HG03159 (cell line): ENCODE results near the gene TMIE.
"Not testable (repeated sequence)": the region's sequence is repeated elsewhere in the genome, so short reads cannot be mapped to it uniquely, and the experiment has no call there.

ENCODE experiments used
- ATAC-seq: cut with Tn5 transposase; IDR thresholded peaks from one replicate; pipeline ENCODE4 v1.9.1; 2021; ENCODE audit warnings: mild to moderate bottlenecking, moderate library complexity; ENCODE audit not compliant: unreplicated experiment

The TMIE gene

DNA sequence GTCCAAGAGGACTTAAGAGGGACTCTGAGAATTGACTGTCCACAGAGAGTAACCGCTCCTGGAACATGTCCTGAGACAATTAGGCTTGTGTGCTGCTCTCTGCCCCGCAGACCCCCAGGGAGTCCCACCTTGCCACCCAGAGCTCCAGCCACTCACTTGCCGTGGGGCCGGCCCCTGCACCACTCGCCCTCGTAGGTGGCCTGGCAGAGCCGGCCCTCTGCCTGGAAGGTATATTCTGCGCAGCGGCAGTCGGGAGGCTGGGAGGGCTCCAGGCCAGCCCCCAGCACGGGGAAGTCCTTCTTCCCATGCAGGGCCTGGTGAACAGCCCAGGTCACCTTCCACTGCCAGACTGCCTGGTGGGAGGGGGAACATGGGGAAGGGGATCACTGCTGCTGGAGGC is 18.2 kb upstream of the TMIE start:
- no peak for ATAC-seq

DNA sequence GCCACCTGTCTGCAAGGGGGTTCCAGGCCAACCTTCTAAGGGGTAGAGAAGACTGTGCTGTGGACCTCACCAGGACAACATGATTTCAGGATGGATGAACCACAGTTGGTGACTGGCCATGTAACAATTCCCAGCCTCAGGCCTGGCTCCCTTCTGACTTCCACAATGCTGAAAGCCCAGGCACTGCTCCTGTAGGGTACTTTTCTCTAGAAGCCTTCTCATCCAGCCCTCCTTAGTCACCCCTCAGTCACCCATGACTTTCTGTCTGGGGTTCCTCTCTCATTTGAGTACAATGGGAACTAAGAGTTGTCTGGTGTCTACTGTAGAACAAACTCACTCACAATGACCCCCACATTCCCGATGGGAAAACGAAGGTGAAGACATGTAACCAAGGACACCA is 16.3 kb upstream of the TMIE start:
- ATAC-seq: no peak

DNA sequence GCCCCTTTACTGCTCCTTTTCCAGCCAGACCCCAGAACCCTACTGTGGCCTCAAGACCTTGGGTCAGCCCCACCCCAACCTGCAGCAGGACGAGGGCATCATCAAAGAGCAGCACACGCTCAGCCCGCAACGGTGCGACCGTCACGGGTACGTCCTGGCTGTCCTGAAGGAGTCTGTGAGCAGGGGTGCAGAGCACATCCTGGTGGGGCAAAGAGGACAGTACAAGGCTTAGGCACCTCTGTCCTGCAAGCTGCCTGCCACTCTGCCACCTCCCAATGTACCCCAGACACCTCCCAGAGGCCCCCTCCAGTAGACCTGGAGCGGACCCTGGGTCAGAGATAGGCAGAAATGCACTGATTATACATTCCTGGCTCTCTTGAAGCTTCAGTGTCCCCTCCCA is 15.7 kb upstream of the TMIE start:
- ATAC-seq: no peak

DNA sequence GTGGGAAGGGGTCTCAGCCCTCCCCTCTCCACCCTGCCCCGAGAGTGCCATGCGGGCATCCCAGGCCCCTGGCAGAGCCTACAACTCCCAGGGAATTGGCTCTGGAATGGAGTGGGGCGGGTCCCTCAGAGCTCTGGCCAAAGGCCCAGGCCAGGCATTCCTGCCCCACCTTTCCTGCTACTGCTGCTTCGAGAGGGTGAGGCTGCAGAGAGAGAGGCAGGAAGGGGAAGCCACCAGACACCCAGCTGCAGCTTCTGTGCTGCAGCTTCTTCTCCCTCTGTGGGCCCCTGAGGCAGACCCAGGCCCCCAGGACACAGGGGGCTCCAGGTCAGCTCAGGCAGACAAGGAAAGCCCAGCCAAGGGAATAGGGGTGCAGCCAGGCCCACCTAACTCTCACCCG is 10.4 kb upstream of the TMIE start:
- no peak for ATAC-seq

DNA sequence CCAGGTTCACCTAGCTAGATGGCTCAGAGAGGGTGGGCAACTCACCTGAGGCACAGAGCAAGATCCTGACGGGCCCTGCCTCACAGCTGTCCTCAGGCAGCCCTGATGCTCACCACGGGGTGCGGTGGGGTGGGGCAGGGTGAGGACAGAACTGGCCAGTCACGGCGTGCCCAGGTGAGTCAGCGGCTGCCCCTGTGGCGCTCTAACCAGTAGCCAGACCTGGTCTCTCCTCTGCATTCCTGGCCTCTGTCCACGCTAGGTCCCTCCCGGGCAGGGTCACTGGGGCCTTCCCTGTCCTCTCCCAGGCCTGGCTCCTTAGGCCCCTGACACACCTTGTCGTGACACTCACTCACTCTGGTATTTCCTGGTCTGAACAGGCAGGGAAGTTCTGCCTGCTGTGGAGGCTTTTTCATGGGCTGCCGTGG is 8.6 kb upstream of the TMIE start:
- no peak for ATAC-seq

GRCh38 chr3:46693038-46693891 is 7.9 kb upstream of the TMIE start, which contains the start of gene ALS2CL:
Gene ALS2CL (minus strand): TSS chr3:46693679. CDS start chr3:46689440, 4,239 bp downstream.
- no peak for ATAC-seq

GRCh38 chr3:46693892-46694226 is 7.3 kb upstream of the TMIE start:
- no peak for ATAC-seq

DNA sequence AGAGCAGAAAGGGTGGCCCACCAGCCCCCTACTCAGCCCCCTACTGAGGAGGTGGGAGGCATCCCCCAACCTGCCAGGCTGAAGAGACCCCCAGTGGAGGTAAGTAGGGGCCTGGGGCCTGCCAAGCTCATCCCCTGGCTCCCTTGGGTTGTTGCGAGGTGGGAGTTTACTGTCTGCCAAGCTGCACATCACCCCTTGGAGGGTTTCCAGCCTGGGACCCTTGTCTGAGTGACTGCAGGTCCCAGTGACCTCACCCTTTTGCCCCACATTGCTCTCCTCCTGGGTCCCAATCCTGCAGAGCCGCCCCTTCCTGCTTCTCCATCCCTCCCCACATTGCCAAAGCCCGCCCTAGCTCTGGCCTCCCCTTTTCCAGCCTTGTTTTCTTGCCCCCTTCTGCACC is 6.7 kb upstream of the TMIE start:
- ATAC-seq: no peak

DNA sequence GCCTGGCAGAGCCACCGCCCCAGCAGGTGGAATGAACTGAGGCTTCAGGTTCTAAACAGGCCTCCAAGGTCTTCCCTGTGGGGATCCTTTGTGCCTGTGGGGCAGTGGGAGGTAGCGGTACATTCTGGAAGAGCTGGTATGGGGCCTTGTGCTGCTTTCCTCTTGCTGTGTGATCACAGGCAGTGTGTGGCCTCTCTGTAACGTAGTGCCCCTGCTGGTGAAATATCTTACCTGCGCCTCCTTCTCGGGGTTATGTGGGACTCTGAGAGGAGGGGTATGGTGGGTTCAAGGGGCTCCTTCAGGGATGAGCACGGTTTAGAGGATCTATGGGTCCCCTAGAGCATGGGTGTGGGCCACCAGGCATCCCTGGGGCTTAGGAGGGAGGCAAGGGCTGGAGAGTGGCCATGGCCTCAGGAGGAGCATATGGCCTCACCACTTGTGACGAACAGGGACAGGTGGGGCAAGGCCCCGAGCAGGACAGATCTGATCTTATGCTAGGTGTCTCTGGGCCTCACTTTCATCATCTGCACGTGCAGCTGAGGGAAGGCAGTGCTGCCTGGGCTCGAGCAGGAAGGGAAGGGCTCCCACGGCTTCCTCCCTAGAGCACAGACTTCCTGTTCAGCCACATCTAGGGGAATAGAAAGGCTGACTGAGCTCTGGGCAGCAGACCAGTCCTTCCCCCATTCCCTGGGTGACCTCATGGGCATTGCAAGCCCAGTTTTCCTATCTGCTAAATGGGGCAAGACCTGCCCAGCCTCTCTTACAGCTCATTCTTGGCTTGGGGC is 5.8 kb upstream of the TMIE start:
- ATAC-seq: no peak

DNA sequence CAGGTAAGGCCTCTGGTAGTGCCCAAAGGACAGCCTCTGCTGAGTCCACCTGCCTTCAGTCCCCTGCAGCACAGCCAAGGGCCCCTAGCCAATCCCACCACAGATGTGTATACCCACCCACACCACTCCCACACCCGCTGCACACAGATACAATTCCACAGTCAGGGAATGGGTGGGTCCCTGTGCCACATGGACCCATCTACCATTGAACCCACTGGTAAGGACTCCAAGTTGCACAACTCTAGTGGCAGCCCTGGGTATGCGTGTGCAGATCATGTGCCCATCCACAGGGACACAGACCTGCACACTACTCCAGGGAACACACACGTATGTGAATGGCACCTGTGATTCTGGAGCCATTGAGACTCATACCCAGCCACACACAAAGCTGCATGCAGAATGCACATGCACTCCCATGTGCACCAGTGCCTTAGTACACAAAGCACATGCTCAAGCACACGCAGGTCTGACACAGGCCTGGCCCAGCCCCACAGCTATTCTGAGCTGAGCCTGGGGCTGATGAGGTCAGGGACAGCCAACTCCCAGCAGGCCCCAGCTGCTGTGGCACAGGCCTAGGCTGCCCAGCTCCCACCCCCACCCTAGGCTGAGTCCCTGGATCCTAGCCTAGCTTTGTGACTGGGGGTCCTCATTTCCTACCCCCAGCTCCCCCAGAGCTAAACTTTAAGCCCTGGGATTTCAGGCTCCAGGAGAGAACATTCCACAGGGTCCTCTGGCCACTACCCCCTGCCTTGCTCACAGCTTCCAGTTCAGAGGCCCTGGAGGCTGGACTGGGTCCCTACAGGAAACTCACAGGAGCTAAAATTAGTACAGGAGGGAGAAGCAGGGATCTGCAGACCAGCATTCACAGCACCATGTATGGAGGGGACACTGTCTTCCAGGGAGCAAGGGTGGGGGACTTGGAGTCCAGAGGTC is 5.0 kb upstream of the TMIE start:
- no peak for ATAC-seq

- ATAC-seq: no peak
Measured at GRCh38 chr3:46699676-46700523, 1.3 kb upstream of the TMIE start.

- ATAC-seq: no peak
Measured at GRCh38 chr3:46700772-46701171, 420 bp upstream of the TMIE start.

GRCh38 chr3:46702246-46703012 is 1.2 kb downstream of the TMIE start:
- no peak for ATAC-seq

GRCh38 chr3:46703013-46703520 is 1.9 kb downstream of the TMIE start:
- no peak for ATAC-seq

DNA sequence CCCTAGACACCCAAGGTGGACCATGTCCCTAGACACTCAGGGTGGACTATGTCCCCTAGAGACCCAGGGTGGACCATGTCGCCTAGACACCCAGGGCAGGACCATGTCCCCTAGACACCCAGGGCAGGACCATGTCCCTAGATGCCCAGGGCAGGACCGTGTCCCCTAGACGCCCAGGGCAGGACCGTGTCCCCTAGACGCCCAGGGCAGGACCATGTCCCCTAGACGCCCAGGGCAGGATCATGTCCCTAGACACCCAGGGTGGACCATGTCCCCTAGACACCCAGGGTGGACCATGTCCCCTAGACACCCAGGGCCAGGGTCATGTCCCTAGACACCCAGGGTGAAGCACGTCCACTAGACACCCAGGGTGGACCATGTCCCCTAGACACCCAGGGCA is 3.2 kb downstream of the TMIE start:
- not testable (repeated sequence) for ATAC-seq

DNA sequence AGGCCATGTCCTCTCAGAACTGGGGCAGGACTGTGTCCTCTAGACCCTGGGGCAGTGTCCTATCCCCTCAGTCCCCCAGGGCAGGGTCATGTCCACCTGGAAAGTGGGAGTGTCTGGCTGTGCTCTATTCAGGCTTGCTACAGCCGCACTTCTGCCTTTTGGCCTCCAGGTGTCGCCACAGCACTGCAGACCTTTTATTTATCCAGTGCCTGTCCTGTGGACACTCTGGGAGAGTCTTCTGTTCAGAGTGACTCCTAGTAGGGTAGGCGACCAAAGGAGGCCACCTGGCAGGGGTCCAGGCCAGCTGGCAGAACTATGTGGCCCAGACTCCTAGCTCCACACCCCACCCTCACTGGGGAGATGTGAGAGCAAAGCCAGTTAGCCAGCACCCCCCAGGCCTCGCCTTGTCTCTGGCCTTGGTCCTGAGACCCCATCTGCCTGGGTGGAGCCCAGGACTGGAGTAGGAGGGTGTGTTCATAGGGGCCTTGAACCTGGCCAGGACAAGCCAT is 3.9 kb downstream of the TMIE start:
- peak; percentile 57 for ATAC-seq

GRCh38 chr3:46705751-46706552 is 4.8 kb downstream of the TMIE start:
- ATAC-seq: no peak
